ENCODE measurements around the gene VMP1. TPM values are rescaled to one million over a fixed set of nuclear protein-coding genes. Genes with fewer than 3 reads are reported as not detected.
A peak's percentile ranks its signal among the peaks of the same experiment; 100 is the strongest.
"Not testable (repeated sequence)": the region's sequence is repeated elsewhere in the genome, so short reads cannot be mapped to it uniquely, and the experiment has no call there.

VMP1 gene
- total RNA-seq, 1 experiment from 2014 or later, result 281 TPM

- POLR2A ChIA-PET, result interaction anchor here (0.7 to 0.9 kb wide), 2 partner anchors 14 to 234 kb away, joined by 4 to 19 read pairs; no protein-coding TSS in a partner anchor
- no peaks in the 10 kb centered on the region for H3K9me3 ChIP-seq (ENCODE audit: control insufficient read depth, insufficient read depth, low read depth, low read length)
- H3K27ac ChIP-seq (ENCODE audit: low read length), result peak overlapping the region; percentile 100
- BruUV-seq (replicated peaks), result no TSS peak
- CTCF ChIA-PET, result no interaction called here
- TF ChIP-seq CTCF (IDR thresholded peaks at IDR 0.05) (no peak), TCF7L2 (IDR thresholded peaks at IDR 0.05; ENCODE audit: low read depth, low read length) (peak; percentile 65; the same call in 1 of the 2 replicates), SIN3A (IDR thresholded peaks at IDR 0.05; ENCODE audit: borderline replicate concordance, insufficient read depth, low read depth, low read length) (no peak), REST (IDR thresholded peaks at IDR 0.05; ENCODE audit: insufficient read depth in 1 of 2, low read depth in 2 of 2, low read length in 1 of 2) (no peak), POLR2AphosphoS5 (IDR thresholded peaks at IDR 0.05; ENCODE audit: low read depth, low read length) (0 out of 2 replicates have a peak, but pooled peaks have one; percentile 44)
- no peak overlapping the region for H3K4me3 ChIP-seq (ENCODE audit: low read depth in 2 of 2, low read length in 2 of 2)
- DNase-seq (ENCODE audit: low read depth, low spot score), result no peak
- ATAC-seq, result peak; percentile 4; the same call in 1 of the 2 replicates
- H3K4me1 ChIP-seq (ENCODE audit: control insufficient read depth, insufficient read depth, low read length), result peaks cover 66% of the 10 kb centered on the region
- H3K36me3 ChIP-seq (ENCODE audit: control insufficient read depth, insufficient read depth, low read length), result no peaks in the 10 kb centered on the region
- in situ Hi-C loops (cut with HindIII; ENCODE audit: low pct_unique_long_range_greater_than_20kb, low sequenced_read_pairs) (no loop called here), intact Hi-C loops (cut with micrococcal nuclease; ENCODE audit: unreplicated experiment) (no loop called here)
- H3K27me3 ChIP-seq (ENCODE audit: control insufficient read depth, insufficient read depth, low read length), result no peaks in the 10 kb centered on the region
Observed at GRCh38 chr17:59851439-59852375, 144.3 kb downstream of the VMP1 start.

- Histone ChIP-seq H3K4me1 (ENCODE audit: control insufficient read depth, insufficient read depth, low read length) (peaks cover 65% of the 10 kb centered on the region), H3K27ac (ENCODE audit: low read length) (peak overlapping the region; percentile 100)
- CTCF ChIA-PET; DNase-seq (ENCODE audit: low read depth, low spot score); H3K9me3 ChIP-seq (ENCODE audit: control insufficient read depth, insufficient read depth, low read depth, low read length); H3K36me3 ChIP-seq (ENCODE audit: control insufficient read depth, insufficient read depth, low read length); in situ Hi-C loops (cut with HindIII; ENCODE audit: low pct_unique_long_range_greater_than_20kb, low sequenced_read_pairs); H3K4me3 ChIP-seq (ENCODE audit: low read depth in 2 of 2, low read length in 2 of 2); H3K27me3 ChIP-seq (ENCODE audit: control insufficient read depth, insufficient read depth, low read length); BruUV-seq (replicated peaks); ATAC-seq: not testable (repeated sequence)
- intact Hi-C loops (cut with micrococcal nuclease; ENCODE audit: unreplicated experiment), result loop anchor here (1.0 kb wide), 1 partner anchor 8 kb away; no protein-coding TSS in a partner anchor
- POLR2A ChIA-PET, result interaction anchor here (0.6 to 2.4 kb wide), 4 partner anchors 9 to 926 kb away, joined by 3 to 12 read pairs (median 6); no protein-coding TSS in a partner anchor
Observed at GRCh38 chr17:59852847-59853167, 145.4 kb downstream of the VMP1 start.
